Suppressor macrophage treated with lipopolysaccharide for 1 hour (primary cell): ENCODE results near the gene WDR41.
"Not testable (repeated sequence)": the region's sequence is repeated elsewhere in the genome, so short reads cannot be mapped to it uniquely, and the experiment has no call there.

Source experiments
- DNase-seq, 3 donors: peaks; one replicate each; pipeline ENCODE4 v3.0.0-alpha.2; 2020 to 2022

Gene WDR41

GRCh38 chr5:77491783-77492652, at the start of gene WDR41:
Gene WDR41, minus strand, starts transcription at chr5:77492316. Its CDS starts 96 bp downstream, at chr5:77492220.
- DNase-seq, result peak; percentile 95 to 97 (median 97)

- DNase-seq, result no peak
Measured at GRCh38 chr5:77531297-77531696, 39.2 kb upstream of the WDR41 start.

GRCh38 chr5:77518304-77518703, 26.2 kb upstream of the WDR41 start:
- peak; percentile 9 to 23 (median 14) for DNase-seq

GRCh38 chr5:77514457-77514856, 22.3 kb upstream of the WDR41 start:
- no peak for DNase-seq

GRCh38 chr5:77513321-77513720, 21.2 kb upstream of the WDR41 start:
- DNase-seq, result no peak

GRCh38 chr5:77501132-77501531, 9.0 kb upstream of the WDR41 start:
- not testable (repeated sequence) for DNase-seq

- DNase-seq, result no peak
Measured at GRCh38 chr5:77499973-77500372, 7.9 kb upstream of the WDR41 start.

GRCh38 chr5:77499441-77499840, 7.3 kb upstream of the WDR41 start:
- peak; percentile 44 to 68 (median 62) for DNase-seq

- DNase-seq, result peak in 2 of 3 donors; percentile 3 to 13
Measured at GRCh38 chr5:77498952-77499351, 6.8 kb upstream of the WDR41 start.

GRCh38 chr5:77494935-77495334, 2.8 kb upstream of the WDR41 start:
- DNase-seq, result no peak

GRCh38 chr5:77492653-77493000, 511 bp upstream of the WDR41 start:
- DNase-seq, result no peak

- DNase-seq, result peak; percentile 23 to 34 (median 32)
Measured at GRCh38 chr5:77490741-77491344, 1.3 kb downstream of the WDR41 start.

GRCh38 chr5:77486344-77486962, 5.7 kb downstream of the WDR41 start:
- no peak for DNase-seq

GRCh38 chr5:77483682-77484081, 8.4 kb downstream of the WDR41 start:
- peak; percentile 7 to 53 (median 48) for DNase-seq

GRCh38 chr5:77475041-77475440, 17.1 kb downstream of the WDR41 start:
- DNase-seq, result not testable (repeated sequence)

GRCh38 chr5:77468875-77469274, 23.2 kb downstream of the WDR41 start:
- DNase-seq, result not testable (repeated sequence)

GRCh38 chr5:77463905-77464304, 28.2 kb downstream of the WDR41 start:
- peak in 1 of 3 donors; percentile 20 for DNase-seq

GRCh38 chr5:77461287-77461686, 30.8 kb downstream of the WDR41 start:
- no peak for DNase-seq

GRCh38 chr5:77454123-77454522, 38.0 kb downstream of the WDR41 start:
- no peak for DNase-seq

GRCh38 chr5:77452351-77452750, 39.8 kb downstream of the WDR41 start:
- DNase-seq, result no peak

GRCh38 chr5:77449981-77450380, 42.1 kb downstream of the WDR41 start:
- DNase-seq, result peak; percentile 31 to 66 (median 43)

- peak; percentile 64 to 78 (median 74) for DNase-seq
Measured at GRCh38 chr5:77449277-77449676, 42.8 kb downstream of the WDR41 start.

GRCh38 chr5:77448831-77449230, 43.3 kb downstream of the WDR41 start:
- DNase-seq, result no peak

GRCh38 chr5:77444356-77444755, 47.8 kb downstream of the WDR41 start:
- DNase-seq, result no peak
